Mesenchymal stem cell (in vitro differentiated cells and primary cell): ENCODE data around the gene HMX3.

Experiments used
- DNase-seq: peaks from one replicate; pipeline ENCODE4 v3.0.0-alpha.2; 2013
- H2AFZ ChIP-seq: one replicate; pipeline ENCODE4 v1.6.1; 2013; ENCODE audit warnings: low read depth, mild to moderate bottlenecking, control low read depth, inconsistent platforms, low read length, moderate library complexity
- H2AK5ac ChIP-seq: 2 replicates; pipeline ENCODE4 v1.6.1; 2013; ENCODE audit warnings: low read length, moderate library complexity, mild to moderate bottlenecking, inconsistent platforms; ENCODE audit not compliant: severe bottlenecking
- H2BK120ac ChIP-seq: one replicate; pipeline ENCODE4 v1.6.1; 2013; ENCODE audit warnings: low read depth, mild to moderate bottlenecking, inconsistent platforms, low read length, moderate library complexity
- H2BK12ac ChIP-seq, 2 experiments: one replicate each; pipeline ENCODE4 v1.6.1; 2013; ENCODE audit warnings: inconsistent platforms in 2 of 2, low read length in 2 of 2, mild to moderate bottlenecking in 2 of 2, moderate library complexity in 2 of 2, control low read depth in 1 of 2
- H2BK15ac ChIP-seq: one replicate; pipeline ENCODE4 v1.6.1; 2013; ENCODE audit warnings: mild to moderate bottlenecking, low read depth, inconsistent platforms; ENCODE audit not compliant: poor library complexity, severe bottlenecking
- H2BK5ac ChIP-seq: 2 replicates; pipeline ENCODE4 v1.6.1; 2013; ENCODE audit warnings: low read depth, mild to moderate bottlenecking, low read length, control low read depth, inconsistent platforms; ENCODE audit not compliant: poor library complexity, severe bottlenecking
- H3K14ac ChIP-seq, 2 experiments: one replicate each; pipeline ENCODE4 v1.6.1; 2013; ENCODE audit warnings: inconsistent platforms in 2 of 2, low read length in 2 of 2, control low read depth in 1 of 2, mild to moderate bottlenecking in 1 of 2, moderate library complexity in 1 of 2
- H3K18ac ChIP-seq, 2 experiments: one replicate each; pipeline ENCODE4 v1.6.1; 2013; ENCODE audit warnings: inconsistent platforms in 2 of 2, low read length in 2 of 2, control low read depth in 1 of 2, low read depth in 1 of 2, mild to moderate bottlenecking in 1 of 2
- H3K23ac ChIP-seq, 2 experiments: one replicate each; pipeline ENCODE4 v1.6.1; 2013; ENCODE audit warnings: inconsistent platforms in 2 of 2, low read length in 2 of 2, mild to moderate bottlenecking in 2 of 2, moderate library complexity in 2 of 2, control low read depth in 1 of 2
- H3K27ac ChIP-seq: 2 replicates; pipeline ENCODE4 v1.5.1; 2013; ENCODE audit warnings: mild to moderate bottlenecking, moderate library complexity, low read length, control low read depth, inconsistent platforms; ENCODE audit not compliant: poor library complexity, severe bottlenecking
- H3K27me3 ChIP-seq, 2 experiments: 2 replicates each; pipeline versions ENCODE4 v1.6.1 to v1.7.0; 2013; ENCODE audit warnings: low read length in 2 of 2, mild to moderate bottlenecking in 2 of 2, moderate library complexity in 2 of 2, control low read depth in 1 of 2, inconsistent platforms in 1 of 2; ENCODE audit not compliant: control insufficient read depth in 1 of 2, insufficient read depth in 1 of 2
- H3K36me3 ChIP-seq, 2 experiments: 2 replicates each; pipeline versions ENCODE4 v1.6.1 to v1.7.0; 2013; ENCODE audit warnings: low read length in 2 of 2, control low read depth in 1 of 2, inconsistent platforms in 1 of 2, low read depth in 1 of 2, mild to moderate bottlenecking in 1 of 2; ENCODE audit not compliant: insufficient read depth in 2 of 2, control insufficient read depth in 1 of 2
- H3K4ac ChIP-seq, 2 experiments: one replicate each; pipeline ENCODE4 v1.6.1; 2013; ENCODE audit warnings: inconsistent platforms in 2 of 2, low read length in 2 of 2, mild to moderate bottlenecking in 2 of 2, moderate library complexity in 2 of 2, control low read depth in 1 of 2, low read depth in 1 of 2
- H3K4me1 ChIP-seq: 2 replicates; pipeline ENCODE4 v1.6.1; 2013; ENCODE audit warnings: low read depth, low read length, control low read depth; ENCODE audit not compliant: control insufficient read depth, insufficient read depth
- H3K4me2 ChIP-seq: 2 replicates; pipeline ENCODE4 v1.6.1; 2013; ENCODE audit warnings: low read length, mild to moderate bottlenecking, inconsistent platforms; ENCODE audit not compliant: poor library complexity, severe bottlenecking
- H3K4me3 ChIP-seq, 2 experiments: 2 replicates each; pipeline versions ENCODE4 v1.5.1 to v1.7.0; 2013; ENCODE audit warnings: low read length in 2 of 2, mild to moderate bottlenecking in 2 of 2, control low read depth in 1 of 2, low read depth in 1 of 2; ENCODE audit not compliant: insufficient read depth in 1 of 2
- H3K79me1 ChIP-seq: replicated peaks from 2 replicates; pipeline ENCODE4 v1.6.1; 2013; ENCODE audit warnings: mild to moderate bottlenecking, control low read depth, low read length, inconsistent platforms; ENCODE audit not compliant: poor library complexity, severe bottlenecking
- H3K9ac ChIP-seq: 2 replicates; pipeline ENCODE4 v1.7.0; 2013; ENCODE audit warnings: mild to moderate bottlenecking, low read length, moderate library complexity
- H3K9me3 ChIP-seq: 2 replicates; pipeline ENCODE4 v1.7.0; 2013; ENCODE audit warnings: mild to moderate bottlenecking, low read length; ENCODE audit not compliant: control insufficient read depth
- H4K8ac ChIP-seq: one replicate; pipeline ENCODE4 v1.6.1; 2013; ENCODE audit warnings: inconsistent platforms, mild to moderate bottlenecking, low read length, moderate library complexity
- H4K91ac ChIP-seq: one replicate; pipeline ENCODE4 v1.6.1; 2013; ENCODE audit warnings: mild to moderate bottlenecking, low read length, inconsistent platforms
- WGBS: methylation state at CpG from one replicate; pipeline ENCODE4 v1.1.7; 2013; ENCODE audit warnings: mixed read lengths; 5-methylcytosine and 5-hydroxymethylcytosine counted together

The HMX3 gene

GRCh38 chr10:123149162-123149567 is 13.4 kb downstream of the HMX3 start:
- Histone ChIP-seq H3K14ac (no peak overlapping the region), H3K18ac (no peak overlapping the region), H2BK5ac (no peak overlapping the region), H3K79me1 (no peaks in the 10 kb centered on the region), H2BK15ac (no peak overlapping the region), H2AFZ (no peak overlapping the region), H4K91ac (no peak overlapping the region), H2AK5ac (no peak overlapping the region), H3K4me1 (peaks cover 42% of the 10 kb centered on the region), H3K27ac (no peak overlapping the region), H3K9ac (no peak overlapping the region), H3K27me3 (peaks cover 86 to 87% of the 10 kb centered on the region in 2 experiments), H3K36me3 (no peaks in the 10 kb centered on the region), H2BK12ac (no peak overlapping the region), H3K4me3 (peak overlapping the region; percentile 56 to 75), H4K8ac (no peak overlapping the region), H2BK120ac (no peak overlapping the region), H3K23ac (peak overlapping the region in 1 of 2 experiments; percentile 83), H3K9me3 (no peaks in the 10 kb centered on the region), H3K4ac (no peak overlapping the region), H3K4me2 (peak overlapping the region; percentile 81)
- no peak for DNase-seq
- WGBS = 2% methylated on average over 12 of the region's 12 CpGs

GRCh38 chr10:123149568-123150270 is 13.9 kb downstream of the HMX3 start:
- H2BK120ac ChIP-seq = no peak overlapping the region
- no peaks in the 10 kb centered on the region for H3K9me3 ChIP-seq
- peak overlapping the region; percentile 46 for H4K8ac ChIP-seq
- peak overlapping the region in 1 of 2 experiments; percentile 57 for H3K18ac ChIP-seq
- no peak overlapping the region for H2BK12ac ChIP-seq
- H3K4me3 ChIP-seq = peak overlapping the region; percentile 56 to 75
- no peak overlapping the region for H2BK15ac ChIP-seq
- no peak overlapping the region for H3K9ac ChIP-seq
- DNase-seq = peak; percentile 57
- H3K4ac ChIP-seq = no peak overlapping the region
- WGBS = under 1% methylated on average over 73 of the region's 76 CpGs
- peak overlapping the region; percentile 95 for H2AFZ ChIP-seq
- H3K23ac ChIP-seq = peak overlapping the region in 1 of 2 experiments; percentile 83
- H3K4me2 ChIP-seq = peak overlapping the region; percentile 81
- no peaks in the 10 kb centered on the region for H3K36me3 ChIP-seq
- H3K4me1 ChIP-seq = peaks cover 42% of the 10 kb centered on the region
- H2AK5ac ChIP-seq = no peak overlapping the region
- H3K79me1 ChIP-seq = no peaks in the 10 kb centered on the region
- H3K14ac ChIP-seq = peak overlapping the region in 1 of 2 experiments; percentile 38
- no peak overlapping the region for H3K27ac ChIP-seq
- peaks cover 81% of the 10 kb centered on the region in 2 experiments for H3K27me3 ChIP-seq
- no peak overlapping the region for H4K91ac ChIP-seq
- H2BK5ac ChIP-seq = no peak overlapping the region

GRCh38 chr10:123150271-123150985 is 14.7 kb downstream of the HMX3 start:
- H2BK15ac ChIP-seq = no peak overlapping the region
- H3K23ac ChIP-seq = no peak overlapping the region
- WGBS = 5% methylated on average over 20 of the region's 34 CpGs
- no peak overlapping the region for H4K91ac ChIP-seq
- H3K18ac ChIP-seq = no peak overlapping the region
- H3K27me3 ChIP-seq = peaks cover 74% of the 10 kb centered on the region in 2 experiments
- no peak overlapping the region for H2AK5ac ChIP-seq
- peak overlapping the region; percentile 14 to 75 for H3K4me3 ChIP-seq
- H2BK5ac ChIP-seq = no peak overlapping the region
- H3K9ac ChIP-seq = no peak overlapping the region
- H2BK120ac ChIP-seq = no peak overlapping the region
- H2AFZ ChIP-seq = peak overlapping the region; percentile 30
- H3K14ac ChIP-seq = no peak overlapping the region
- no peak overlapping the region for H2BK12ac ChIP-seq
- no peaks in the 10 kb centered on the region for H3K9me3 ChIP-seq
- no peak for DNase-seq
- H3K36me3 ChIP-seq = peaks cover 0 to 2% of the 10 kb centered on the region in 2 experiments
- no peak overlapping the region for H4K8ac ChIP-seq
- no peaks in the 10 kb centered on the region for H3K79me1 ChIP-seq
- peaks cover 38% of the 10 kb centered on the region for H3K4me1 ChIP-seq
- H3K4ac ChIP-seq = no peak overlapping the region
- no peak overlapping the region for H3K27ac ChIP-seq
- peak overlapping the region; percentile 83 for H3K4me2 ChIP-seq
